Loucy (cell line): ENCODE data around the gene SLC35A1.

ENCODE experiments used
- H2AFZ ChIP-seq: fragments of 200-600 bp; sonication (generic); 2 replicates; pipeline ENCODE4 v1.6.0; 2016; ENCODE audit warnings: antibody characterized with exemption, mild to moderate bottlenecking, low read length, moderate library complexity
- H3F3A ChIP-seq: fragments of 200-600 bp; 2 replicates; pipeline ENCODE4 v1.6.0; 2016; ENCODE audit warnings: antibody characterized with exemption, low read depth, mild to moderate bottlenecking
- H3K27me3 ChIP-seq: fragments of 200-600 bp; sonication (generic); 2 replicates; pipeline ENCODE4 v1.6.1; 2014; ENCODE audit warnings: low read length, mild to moderate bottlenecking; ENCODE audit not compliant: insufficient read depth, poor library complexity, severe bottlenecking
- H3K36me3 ChIP-seq: fragments of 200-600 bp; sonication (generic); 2 replicates; pipeline ENCODE4 v1.6.1; 2016; ENCODE audit warnings: low read length; ENCODE audit not compliant: insufficient read depth
- H3K4me1 ChIP-seq: fragments of 200-600 bp; sonication (generic); 2 replicates; pipeline ENCODE4 v1.5.1; 2014; ENCODE audit warnings: low read length, mild to moderate bottlenecking; ENCODE audit not compliant: insufficient read depth, poor library complexity, severe bottlenecking
- H3K4me2 ChIP-seq: fragments of 200-600 bp; sonication (generic); 2 replicates; pipeline ENCODE4 v1.6.0; 2014; ENCODE audit warnings: antibody characterized with exemption, low read length, low read depth, mild to moderate bottlenecking; ENCODE audit not compliant: poor library complexity, severe bottlenecking
- H3K4me3 ChIP-seq: fragments of 200-600 bp; sonication (generic); 2 replicates; pipeline ENCODE4 v1.5.1; 2014; ENCODE audit warnings: low read length, mild to moderate bottlenecking, mixed read lengths; ENCODE audit not compliant: poor library complexity, severe bottlenecking
- H3K79me2 ChIP-seq: fragments of 200-600 bp; sonication (generic); 2 replicates; pipeline ENCODE4 v1.6.1; 2014; ENCODE audit warnings: low read length; ENCODE audit not compliant: insufficient read depth
- H3K9ac ChIP-seq: fragments of 200-600 bp; sonication (generic); 2 replicates; pipeline ENCODE4 v1.6.0; 2014; ENCODE audit warnings: mild to moderate bottlenecking, low read depth, low read length, moderate library complexity; ENCODE audit not compliant: poor library complexity, severe bottlenecking
- H3K9me2 ChIP-seq: fragments of 200-600 bp; sonication (generic); replicated peaks from 2 replicates; pipeline ENCODE4 v1.6.1; 2016; ENCODE audit warnings: low read depth, low read length, mixed read lengths
- H3K9me3 ChIP-seq: fragments of 200-600 bp; sonication (generic); 2 replicates; pipeline ENCODE4 v1.6.1; 2014; ENCODE audit warnings: mild to moderate bottlenecking, antibody characterized with exemption, low read length, low read depth; ENCODE audit not compliant: insufficient read depth
- H4K20me1 ChIP-seq: fragments of 200-600 bp; sonication (generic); 2 replicates; pipeline ENCODE4 v1.6.0; 2014; ENCODE audit warnings: antibody characterized with exemption, low read length, mild to moderate bottlenecking; ENCODE audit not compliant: insufficient read depth, poor library complexity, severe bottlenecking
- CTCF ChIP-seq: fragments of 200-600 bp; sonication (generic); conservative IDR thresholded peaks from 2 replicates; pipeline ENCODE4 v1.5.1; 2014; ENCODE audit warnings: mild to moderate bottlenecking, antibody characterized with exemption, low read length
- EZH2phosphoT487 ChIP-seq: fragments of 200-600 bp; IDR thresholded peaks from 2 replicates; pipeline ENCODE4 v1.6.1; 2018; ENCODE audit warnings: antibody characterized with exemption, mild to moderate bottlenecking, moderate library complexity, borderline replicate concordance

The SLC35A1 gene

GRCh38 chr6:87498048-87498447 lies 25.3 kb downstream of the SLC35A1 start:
- Histone ChIP-seq H3F3A (no peaks in the 10 kb centered on the region), H3K27me3 (no peaks in the 10 kb centered on the region), H3K4me2 (no peak overlapping the region), H3K4me3 (no peak overlapping the region), H4K20me1 (no peaks in the 10 kb centered on the region), H3K36me3 (peaks cover 18% of the 10 kb centered on the region; the same call in 1 of the 2 replicates), H3K79me2 (no peaks in the 10 kb centered on the region), H3K4me1 (no peaks in the 10 kb centered on the region), H3K9me3 (no peaks in the 10 kb centered on the region), H3K9ac (no peak overlapping the region), H2AFZ (no peak overlapping the region), H3K9me2 (no peaks in the 10 kb centered on the region)
- TF ChIP-seq CTCF = no peak
- TF ChIP-seq EZH2phosphoT487 = no peak

- Histone ChIP-seq H3K4me2 (no peak overlapping the region), H3K36me3 (peaks cover 32% of the 10 kb centered on the region; the same call in 1 of the 2 replicates), H3K79me2 (no peaks in the 10 kb centered on the region), H4K20me1 (no peaks in the 10 kb centered on the region), H3F3A (no peaks in the 10 kb centered on the region), H3K4me1 (no peaks in the 10 kb centered on the region), H3K9me2 (no peaks in the 10 kb centered on the region), H3K27me3 (no peaks in the 10 kb centered on the region), H3K9me3 (no peaks in the 10 kb centered on the region), H3K9ac (no peak overlapping the region), H3K4me3 (no peak overlapping the region), H2AFZ (no peak overlapping the region)
- TF ChIP-seq EZH2phosphoT487 = no peak
- no peak for TF ChIP-seq CTCF
These were observed 29.2 kb downstream of the SLC35A1 start for GRCh38 chr6:87501809-87502572.

DNA sequence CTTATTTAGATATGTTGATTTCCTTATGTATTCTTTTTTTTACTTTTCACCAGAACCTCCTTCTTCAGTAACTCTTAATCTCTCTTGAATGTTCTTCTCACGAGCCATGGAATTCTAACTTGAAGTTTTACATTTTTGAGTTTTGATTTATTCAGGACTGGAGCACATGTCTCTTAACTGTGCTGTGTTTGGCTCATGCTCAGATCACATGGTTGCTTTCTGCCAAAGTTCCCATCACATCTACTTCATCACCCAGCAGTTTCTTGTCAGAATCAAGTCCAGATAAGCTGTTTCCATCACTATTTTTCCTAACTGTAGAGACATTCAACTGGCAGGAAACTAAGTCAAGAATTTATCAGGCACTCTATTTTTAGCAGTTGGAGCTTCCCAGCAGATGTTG lies 31.7 kb downstream of the SLC35A1 start:
- H2AFZ ChIP-seq = no peak overlapping the region
- H3K9me2 ChIP-seq = no peaks in the 10 kb centered on the region
- no peaks in the 10 kb centered on the region for H3K9me3 ChIP-seq
- TF ChIP-seq CTCF = no peak
- TF ChIP-seq EZH2phosphoT487 = no peak
- H4K20me1 ChIP-seq = no peaks in the 10 kb centered on the region
- H3K36me3 ChIP-seq = peaks cover 41% of the 10 kb centered on the region; the same call in 1 of the 2 replicates
- H3F3A ChIP-seq = no peaks in the 10 kb centered on the region
- no peaks in the 10 kb centered on the region for H3K4me1 ChIP-seq
- H3K79me2 ChIP-seq = no peaks in the 10 kb centered on the region
- no peak overlapping the region for H3K4me2 ChIP-seq
- H3K27me3 ChIP-seq = no peaks in the 10 kb centered on the region
- no peak overlapping the region for H3K4me3 ChIP-seq
- no peak overlapping the region for H3K9ac ChIP-seq
